Activated T-cell treated with anti-CD3 and anti-CD28 coated beads, Interleukin-2, amount 50 U/mL, for 24 hours (primary cell): Measurements from ENCODE around the gene DUOX2.
"Not testable (repeated sequence)": the region's sequence is repeated elsewhere in the genome, so short reads cannot be mapped to it uniquely, and the experiment has no call there.

Experiments used
- DNase-seq: peaks from one replicate; pipeline ENCODE4 v3.0.0-alpha.2; 2020
- H3K27ac Mint-ChIP-seq: 2 replicates; pipeline ENCODE4 v1.8.0; 2020; ENCODE audit warnings: mild to moderate bottlenecking, mixed read lengths
- H3K27me3 Mint-ChIP-seq: 2 replicates; pipeline ENCODE4 v1.8.0; 2020; ENCODE audit warnings: mixed read lengths
- H3K36me3 Mint-ChIP-seq: 2 replicates; pipeline ENCODE4 v1.8.0; 2020; ENCODE audit warnings: low read depth, mixed read lengths
- H3K4me1 Mint-ChIP-seq: 2 replicates; pipeline ENCODE4 v1.8.0; 2020; ENCODE audit warnings: low read depth, mixed read lengths
- H3K4me3 Mint-ChIP-seq: 2 replicates; pipeline ENCODE4 v1.8.0; 2020; ENCODE audit warnings: mild to moderate bottlenecking, moderate library complexity, mixed read lengths
- H3K9me3 Mint-ChIP-seq: 2 replicates; pipeline ENCODE4 v1.8.0; 2020; ENCODE audit warnings: mixed read lengths

Gene DUOX2

DNA sequence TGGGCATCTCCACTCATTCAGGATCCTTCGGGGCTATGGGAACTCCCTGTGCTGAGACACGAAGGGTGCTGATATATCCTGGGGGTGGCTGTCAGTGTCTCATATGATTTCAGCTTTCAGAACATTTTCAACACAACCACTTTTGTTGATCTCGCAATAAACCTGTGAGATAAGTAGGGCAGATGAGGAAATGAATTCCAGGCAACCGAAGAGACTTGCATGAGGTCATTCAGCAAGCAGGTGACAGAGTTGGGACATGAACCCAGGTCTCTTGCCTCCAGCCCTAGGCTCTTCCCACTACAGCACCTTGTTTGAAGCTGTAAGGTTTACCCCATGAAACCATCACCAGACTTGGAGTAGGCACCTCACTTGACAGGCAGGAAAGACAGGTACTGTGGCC is 32.4 kb upstream of the DUOX2 start:
- H3K4me1 Mint-ChIP-seq, result no peaks in the 10 kb centered on the region
- no peaks in the 10 kb centered on the region for H3K27me3 Mint-ChIP-seq
- H3K4me3 Mint-ChIP-seq, result no peak overlapping the region
- no peak overlapping the region for H3K27ac Mint-ChIP-seq
- no peaks in the 10 kb centered on the region for H3K9me3 Mint-ChIP-seq
- H3K36me3 Mint-ChIP-seq, result peaks cover 4% of the 10 kb centered on the region
- DNase-seq, result no peak

DNA sequence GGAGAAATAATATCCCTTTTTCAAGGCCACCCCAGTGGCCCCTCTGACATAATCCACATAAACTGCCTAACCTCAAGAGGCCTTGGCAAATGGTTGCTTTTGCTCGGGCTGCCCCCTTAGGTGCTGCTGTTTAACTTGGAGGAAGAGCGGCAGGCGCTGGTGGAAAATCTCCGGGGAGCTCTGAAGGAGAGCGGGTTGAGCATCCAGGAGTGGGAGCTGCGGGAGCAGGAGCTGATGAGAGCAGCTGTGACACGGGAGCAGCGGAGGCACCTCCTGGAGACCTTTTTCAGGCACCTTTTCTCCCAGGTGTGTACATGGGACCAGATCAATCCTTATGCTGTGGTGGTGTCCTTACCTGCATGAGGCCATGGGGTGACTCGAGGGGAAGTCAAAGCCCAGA is 30.8 kb upstream of the DUOX2 start:
- H3K4me1 Mint-ChIP-seq, result no peaks in the 10 kb centered on the region
- H3K27me3 Mint-ChIP-seq, result no peaks in the 10 kb centered on the region
- no peak for DNase-seq
- H3K4me3 Mint-ChIP-seq, result no peak overlapping the region
- H3K27ac Mint-ChIP-seq, result no peak overlapping the region
- H3K36me3 Mint-ChIP-seq, result no peaks in the 10 kb centered on the region
- H3K9me3 Mint-ChIP-seq, result no peaks in the 10 kb centered on the region

DNA sequence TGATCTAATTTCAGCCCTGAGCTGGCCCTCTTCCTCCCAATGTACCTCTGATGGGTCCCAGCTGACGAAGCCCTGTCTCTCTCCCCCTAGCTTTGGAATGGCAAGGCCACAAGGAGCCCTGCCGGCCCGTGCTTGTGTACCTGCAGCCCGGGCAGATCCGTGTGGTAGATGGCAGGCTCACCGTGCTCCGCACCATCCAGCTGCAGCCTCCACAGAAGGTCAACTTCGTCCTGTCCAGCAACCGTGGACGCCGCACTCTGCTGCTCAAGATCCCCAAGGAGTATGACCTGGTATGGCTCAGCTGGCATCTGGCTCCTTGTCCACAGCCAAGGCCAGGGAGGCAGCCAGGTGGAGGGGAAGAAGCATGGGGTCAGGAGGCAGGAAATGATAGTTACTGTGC is 30.0 kb upstream of the DUOX2 start:
- Mint-ChIP-seq H3K4me1 (no peaks in the 10 kb centered on the region), H3K4me3 (no peak overlapping the region), H3K36me3 (no peaks in the 10 kb centered on the region)

DNA sequence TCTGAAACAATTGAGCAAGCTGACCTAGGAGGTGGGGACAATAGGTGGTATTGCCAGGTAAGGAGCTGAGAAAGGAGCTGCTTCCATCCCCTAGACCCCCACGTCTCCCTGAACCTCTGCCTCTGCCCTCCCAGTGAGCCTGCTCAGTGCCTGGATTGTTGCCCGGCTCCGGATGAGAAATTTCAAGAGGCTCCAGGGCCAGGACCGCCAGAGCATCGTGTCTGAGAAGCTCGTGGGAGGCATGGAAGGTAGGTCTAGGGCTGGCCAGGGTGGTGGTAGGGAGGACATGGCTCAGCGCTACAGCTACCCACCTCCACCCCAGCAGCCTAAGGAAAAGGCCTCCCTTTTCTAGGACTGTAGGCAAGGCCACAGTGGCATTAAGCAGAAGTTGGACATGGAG is 29.1 kb upstream of the DUOX2 start:
- no peaks in the 10 kb centered on the region for H3K27me3 Mint-ChIP-seq
- no peaks in the 10 kb centered on the region for H3K9me3 Mint-ChIP-seq
- no peak for DNase-seq
- no peaks in the 10 kb centered on the region for H3K4me1 Mint-ChIP-seq
- H3K27ac Mint-ChIP-seq, result no peak overlapping the region
- H3K4me3 Mint-ChIP-seq, result no peak overlapping the region
- no peaks in the 10 kb centered on the region for H3K36me3 Mint-ChIP-seq

More for the DNA sequence above, 30.0 kb upstream of the DUOX2 start:
- H3K9me3 Mint-ChIP-seq, result no peaks in the 10 kb centered on the region
- no peaks in the 10 kb centered on the region for H3K27me3 Mint-ChIP-seq
- no peak overlapping the region for H3K27ac Mint-ChIP-seq
- no peak for DNase-seq

DNA sequence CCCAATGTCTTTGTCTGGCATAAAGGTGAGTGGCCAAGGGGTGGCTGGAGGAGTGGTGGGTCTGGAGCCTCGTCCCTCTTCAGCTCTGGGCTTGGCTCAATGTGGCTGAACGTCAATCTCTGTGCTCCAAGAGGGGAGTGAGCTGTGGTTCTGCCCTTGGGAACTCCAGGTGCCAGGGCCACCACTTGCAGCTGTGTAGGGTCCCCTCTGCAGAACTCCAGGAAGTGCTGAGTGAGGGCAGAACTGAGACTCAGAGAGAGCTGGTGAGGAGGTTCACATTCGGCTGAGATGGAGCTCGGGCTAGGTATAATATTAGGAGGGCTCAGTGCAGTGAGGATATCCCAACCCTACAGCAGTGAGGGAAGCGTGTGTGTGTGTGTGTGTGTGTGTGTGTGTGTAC is 27.4 kb upstream of the DUOX2 start:
- Mint-ChIP-seq H3K9me3 (no peaks in the 10 kb centered on the region), H3K4me3 (no peak overlapping the region), H3K4me1 (peaks cover 2% of the 10 kb centered on the region), H3K27me3 (peaks cover 5% of the 10 kb centered on the region), H3K36me3 (no peaks in the 10 kb centered on the region), H3K27ac (no peak overlapping the region)
- DNase-seq, result no peak

DNA sequence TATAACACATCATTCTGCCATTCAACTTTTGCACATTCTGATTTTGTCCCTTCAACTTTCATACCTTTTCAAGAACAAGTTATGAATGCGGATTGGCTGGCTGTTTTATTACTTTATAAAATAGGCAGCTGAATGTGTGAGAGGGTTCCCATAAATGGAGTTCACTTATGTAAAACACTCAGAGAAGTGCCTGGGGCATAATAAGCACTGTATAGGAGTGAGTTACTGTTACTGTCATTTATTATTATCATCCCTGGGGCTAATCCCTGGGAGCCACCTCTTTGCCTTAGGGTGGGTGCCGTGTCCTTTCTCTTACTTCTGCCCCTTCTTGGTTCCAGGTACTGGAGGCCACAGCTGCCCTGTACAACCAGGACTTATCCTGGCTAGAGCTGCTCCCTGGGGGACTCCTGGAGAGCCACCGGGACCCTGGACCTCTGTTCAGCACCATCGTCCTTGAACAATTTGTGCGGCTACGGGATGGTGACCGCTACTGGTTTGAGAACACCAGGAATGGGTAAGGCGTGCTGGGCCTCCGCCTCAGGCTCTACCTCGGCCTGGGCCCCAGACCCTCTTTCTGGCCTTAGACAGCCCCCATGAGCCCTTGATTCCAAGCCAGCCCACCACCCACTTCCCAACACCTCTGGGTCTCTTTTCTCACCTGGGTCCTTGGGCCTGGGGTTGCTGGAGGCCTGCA is 26.7 kb upstream of the DUOX2 start:
- Mint-ChIP-seq H3K4me1 (peaks cover 6% of the 10 kb centered on the region), H3K36me3 (no peaks in the 10 kb centered on the region), H3K27ac (no peak overlapping the region), H3K4me3 (no peak overlapping the region), H3K27me3 (peaks cover 10% of the 10 kb centered on the region), H3K9me3 (no peaks in the 10 kb centered on the region)
- DNase-seq, result no peak

DNA sequence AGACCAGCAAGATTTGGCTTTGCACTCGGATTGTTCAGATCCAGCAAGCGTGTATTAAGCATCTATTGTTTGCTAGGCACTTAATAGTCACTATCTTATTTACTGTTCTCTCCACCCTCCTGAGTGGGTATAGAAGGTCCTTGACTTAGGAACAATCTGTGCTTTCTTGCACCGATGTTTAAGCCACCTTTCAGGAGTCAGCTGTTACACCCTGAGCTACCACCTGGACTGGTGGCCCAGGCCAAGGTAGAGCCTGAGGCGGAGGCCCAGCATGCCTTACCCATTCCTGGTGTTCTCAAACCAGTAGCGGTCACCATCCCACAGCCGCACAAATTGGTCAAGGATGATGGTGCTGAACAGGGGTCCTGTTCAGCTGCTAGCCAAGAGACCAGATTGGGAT is 25.8 kb upstream of the DUOX2 start:
- Mint-ChIP-seq H3K36me3 (no peaks in the 10 kb centered on the region), H3K4me1 (peaks cover 8% of the 10 kb centered on the region), H3K9me3 (no peaks in the 10 kb centered on the region), H3K27me3 (peaks cover 13% of the 10 kb centered on the region), H3K4me3 (no peak overlapping the region), H3K27ac (no peak overlapping the region)
- no peak for DNase-seq

DNA sequence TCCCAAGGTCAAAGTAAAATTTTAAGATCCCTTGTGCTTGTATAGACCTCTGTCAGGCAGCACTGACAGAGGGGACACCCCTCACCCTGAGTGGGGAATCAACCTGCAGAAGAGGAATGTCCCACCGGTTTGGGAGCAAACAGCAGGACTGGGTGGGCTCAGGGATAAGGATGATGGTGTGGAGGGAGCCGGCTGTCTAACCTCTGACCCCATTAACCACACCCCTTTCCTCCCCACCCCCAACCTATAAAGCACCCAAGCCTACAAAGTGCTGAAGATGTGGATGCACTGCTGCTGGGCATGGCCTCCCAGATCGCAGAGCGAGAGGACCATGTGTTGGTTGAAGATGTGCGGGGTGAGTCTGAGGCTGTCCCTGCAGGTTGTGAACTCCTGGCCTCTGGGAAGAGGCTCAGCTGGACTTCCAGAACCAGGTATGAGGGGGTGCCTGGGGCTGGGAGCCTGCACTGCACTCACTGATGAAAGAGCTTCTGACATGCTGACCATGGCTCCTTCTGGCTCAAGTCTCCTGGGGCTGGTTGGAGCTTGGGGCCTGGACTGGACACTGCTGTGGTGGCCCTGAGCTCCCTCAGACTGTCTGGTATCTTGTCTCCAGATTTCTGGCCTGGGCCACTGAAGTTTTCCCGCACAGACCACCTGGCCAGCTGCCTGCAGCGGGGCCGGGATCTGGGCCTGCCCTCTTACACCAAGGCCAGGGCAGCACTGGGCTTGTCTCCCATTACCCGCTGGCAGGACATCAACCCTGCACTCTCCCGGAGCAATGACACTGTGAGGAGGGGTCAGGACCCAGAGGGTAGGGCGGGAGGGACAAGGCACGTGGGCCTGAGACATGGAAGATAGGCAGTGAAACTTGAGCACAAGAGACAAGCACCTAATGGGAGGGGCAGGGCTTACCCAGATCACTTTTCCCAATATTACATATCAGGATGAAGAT is 25.1 kb upstream of the DUOX2 start:
- Mint-ChIP-seq H3K4me3 (no peak overlapping the region), H3K4me1 (peaks cover 11% of the 10 kb centered on the region), H3K36me3 (no peaks in the 10 kb centered on the region), H3K27me3 (peaks cover 19% of the 10 kb centered on the region), H3K9me3 (no peaks in the 10 kb centered on the region), H3K27ac (no peak overlapping the region)
- no peak for DNase-seq

DNA sequence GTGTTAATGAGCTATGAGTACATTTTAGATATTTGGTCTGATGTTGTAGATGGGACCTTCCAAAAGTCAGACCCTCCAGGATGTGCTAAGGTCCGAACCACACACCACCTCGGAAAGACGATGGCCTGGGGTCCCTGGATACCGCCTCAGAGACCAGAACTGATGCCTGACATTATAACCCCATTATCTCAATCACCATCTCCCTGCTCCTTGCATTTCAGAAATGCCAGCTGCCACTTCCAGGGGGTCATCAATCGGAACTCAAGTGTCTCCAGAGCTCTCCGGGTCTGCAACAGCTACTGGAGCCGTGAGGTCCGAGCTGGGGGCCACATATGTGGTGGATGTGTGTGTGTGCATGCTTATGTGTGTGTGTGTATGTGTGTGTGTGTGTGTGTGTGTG is 23.7 kb upstream of the DUOX2 start:
- Mint-ChIP-seq H3K27me3 (peaks cover 33% of the 10 kb centered on the region), H3K4me3 (no peak overlapping the region)
- DNase-seq, result no peak

DNA sequence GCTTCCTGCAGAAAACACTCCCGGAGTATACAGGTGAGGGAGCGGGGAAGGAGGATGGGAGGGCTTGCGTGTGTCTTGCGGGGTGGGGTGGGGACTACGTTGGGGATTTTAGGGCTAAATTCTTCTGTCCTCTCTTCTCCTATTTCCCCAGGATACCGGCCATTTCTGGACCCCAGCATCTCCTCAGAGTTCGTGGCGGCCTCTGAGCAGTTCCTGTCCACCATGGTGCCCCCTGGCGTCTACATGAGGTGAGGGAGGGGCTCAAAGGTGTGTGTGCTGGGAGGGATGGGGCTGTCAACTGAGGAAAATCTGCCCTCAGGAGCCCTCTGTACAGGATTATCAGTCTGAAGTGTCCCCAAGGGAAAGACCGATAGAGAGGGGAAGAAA is 22.4 kb upstream of the DUOX2 start:
- Mint-ChIP-seq H3K4me1 (peaks cover 11% of the 10 kb centered on the region), H3K27ac (no peak overlapping the region), H3K4me3 (peak overlapping the region; percentile 36), H3K36me3 (no peaks in the 10 kb centered on the region), H3K27me3 (peaks cover 44% of the 10 kb centered on the region), H3K9me3 (no peaks in the 10 kb centered on the region)
- DNase-seq, result no peak

More for the DNA sequence above, 23.7 kb upstream of the DUOX2 start:
- H3K36me3 Mint-ChIP-seq, result no peaks in the 10 kb centered on the region
- no peak overlapping the region for H3K27ac Mint-ChIP-seq
- no peaks in the 10 kb centered on the region for H3K9me3 Mint-ChIP-seq
- peaks cover 11% of the 10 kb centered on the region for H3K4me1 Mint-ChIP-seq

DNA sequence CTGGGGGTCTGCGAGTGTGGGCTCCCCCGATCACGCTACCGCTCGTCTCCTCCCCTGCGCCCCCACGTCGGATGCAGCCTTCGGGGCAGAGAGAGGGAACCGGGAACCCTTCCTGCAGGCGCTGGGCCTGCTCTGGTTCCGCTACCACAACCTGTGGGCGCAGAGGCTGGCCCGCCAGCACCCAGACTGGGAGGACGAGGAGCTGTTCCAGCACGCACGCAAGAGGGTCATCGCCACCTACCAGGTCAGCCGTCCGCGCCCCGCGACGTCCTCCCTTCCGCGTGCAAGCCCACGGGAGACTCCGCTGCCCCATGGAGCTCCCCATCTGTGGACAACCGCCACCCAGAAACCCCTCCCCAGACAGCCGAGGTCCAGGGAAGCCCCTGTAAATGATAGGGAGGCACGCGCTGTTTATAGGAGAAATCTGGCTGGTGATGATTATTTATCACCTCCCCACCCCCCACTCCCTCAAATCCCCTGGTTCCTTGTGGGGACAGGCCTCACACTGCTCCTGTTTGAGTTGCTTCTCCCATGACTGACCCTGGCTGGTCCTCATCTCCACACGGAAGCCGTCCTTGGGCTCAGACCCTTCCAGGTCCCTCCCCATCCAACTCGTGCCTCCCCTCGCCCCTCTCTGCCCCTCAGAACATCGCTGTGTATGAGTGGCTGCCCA is 21.9 kb upstream of the DUOX2 start:
- Mint-ChIP-seq H3K4me3 (peak overlapping the region; percentile 36), H3K27me3 (peaks cover 48% of the 10 kb centered on the region), H3K4me1 (peaks cover 11% of the 10 kb centered on the region)
- DNase-seq, H3K36me3 Mint-ChIP-seq, H3K27ac Mint-ChIP-seq, H3K9me3 Mint-ChIP-seq: not testable (repeated sequence)

DNA sequence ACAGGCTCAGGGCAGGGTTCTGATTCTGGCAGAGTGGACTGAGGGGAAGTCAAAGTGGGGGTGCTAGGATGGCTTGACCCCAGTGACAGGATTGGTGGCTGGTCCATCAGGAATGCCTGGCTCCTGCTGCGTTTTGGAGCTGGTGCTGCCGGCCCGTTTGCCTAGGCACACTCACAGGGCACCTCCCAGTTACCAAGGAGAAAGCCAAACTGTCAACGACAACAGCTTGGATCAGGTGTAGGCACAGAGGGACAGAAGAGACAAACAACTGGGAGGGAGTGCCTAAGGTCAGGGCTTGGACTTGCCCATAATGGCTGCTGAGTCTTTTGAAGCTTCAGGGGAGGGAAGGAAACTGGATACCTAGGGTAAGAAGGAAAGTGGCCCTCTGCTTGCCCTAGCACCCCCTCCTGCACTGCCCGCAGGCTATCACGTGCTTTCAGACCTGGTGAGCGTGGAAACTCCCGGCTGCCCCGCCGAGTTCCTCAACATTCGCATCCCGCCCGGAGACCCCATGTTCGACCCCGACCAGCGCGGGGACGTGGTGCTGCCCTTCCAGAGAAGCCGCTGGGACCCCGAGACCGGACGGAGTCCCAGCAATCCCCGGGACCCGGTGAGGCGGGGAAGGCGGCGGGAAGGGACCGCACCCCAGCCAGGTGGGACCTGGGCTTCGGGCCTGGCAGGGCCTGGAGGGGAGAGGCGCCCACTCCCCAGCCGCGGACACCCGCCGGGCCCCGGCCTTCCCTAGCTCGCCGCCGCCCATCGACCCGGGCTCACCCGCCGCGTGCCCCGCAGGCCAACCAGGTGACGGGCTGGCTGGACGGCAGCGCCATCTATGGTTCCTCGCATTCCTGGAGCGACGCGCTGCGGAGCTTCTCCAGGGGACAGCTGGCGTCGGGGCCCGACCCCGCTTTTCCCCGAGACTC is 21.0 kb upstream of the DUOX2 start:
- Mint-ChIP-seq H3K4me3 (peak overlapping the region; percentile 55), H3K36me3 (no peaks in the 10 kb centered on the region), H3K9me3 (no peaks in the 10 kb centered on the region), H3K4me1 (peaks cover 12% of the 10 kb centered on the region), H3K27me3 (peaks cover 56% of the 10 kb centered on the region), H3K27ac (no peak overlapping the region)
- DNase-seq, result peak; percentile 55

DNA sequence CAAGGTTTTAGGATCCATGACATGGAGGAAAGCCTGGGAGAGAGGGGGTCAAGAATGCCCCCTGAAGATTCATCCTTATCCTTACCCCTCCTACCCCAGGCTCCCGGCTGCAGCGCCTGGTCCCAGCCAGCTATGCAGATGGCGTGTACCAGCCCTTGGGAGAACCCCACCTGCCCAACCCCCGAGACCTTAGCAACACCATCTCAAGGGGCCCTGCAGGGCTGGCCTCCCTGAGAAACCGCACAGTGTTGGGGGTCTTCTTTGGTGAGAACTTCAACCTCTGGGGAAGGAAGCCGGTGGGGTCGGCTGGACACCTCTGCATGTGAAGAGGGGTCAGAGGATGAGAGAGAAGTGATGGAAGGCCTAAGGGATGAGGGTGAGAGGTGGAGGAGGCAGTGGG is 20.1 kb upstream of the DUOX2 start:
- Mint-ChIP-seq H3K4me3 (no peak overlapping the region), H3K4me1 (peaks cover 16% of the 10 kb centered on the region), H3K27ac (no peak overlapping the region)

DNA sequence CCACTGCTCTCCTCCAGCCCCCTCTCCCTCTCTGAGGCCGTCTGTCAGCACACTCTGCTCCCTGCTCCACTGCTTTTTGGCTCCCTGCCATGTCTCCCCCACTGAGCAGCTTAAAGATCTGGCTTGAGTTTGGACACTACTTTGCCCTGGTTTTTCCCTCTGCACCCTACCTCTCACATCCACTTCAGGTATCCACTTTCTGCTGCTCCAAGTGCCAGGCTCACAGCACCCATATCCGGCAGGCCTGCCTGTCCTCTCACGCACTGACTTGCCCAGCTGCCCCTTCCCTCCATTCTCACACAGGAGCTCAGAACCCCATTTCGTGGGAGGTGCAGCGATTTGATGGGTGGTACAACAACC is 19.6 kb upstream of the DUOX2 start:
- H3K4me1 Mint-ChIP-seq, result peaks cover 17% of the 10 kb centered on the region
- H3K9me3 Mint-ChIP-seq, result no peaks in the 10 kb centered on the region
- no peak for DNase-seq
- peaks cover 66% of the 10 kb centered on the region for H3K27me3 Mint-ChIP-seq
- no peaks in the 10 kb centered on the region for H3K36me3 Mint-ChIP-seq
- H3K27ac Mint-ChIP-seq, result no peak overlapping the region
- H3K4me3 Mint-ChIP-seq, result no peak overlapping the region

More for the DNA sequence above, 20.1 kb upstream of the DUOX2 start:
- Mint-ChIP-seq H3K9me3 (no peaks in the 10 kb centered on the region), H3K27me3 (peaks cover 61% of the 10 kb centered on the region), H3K36me3 (no peaks in the 10 kb centered on the region)
- no peak for DNase-seq
